GM18520 (cell line): ENCODE data around the gene RCBTB1.
"Not testable (repeated sequence)": the region's sequence is repeated elsewhere in the genome, so short reads cannot be mapped to it uniquely, and the experiment has no call there.

ENCODE experiments used
- ATAC-seq: cut with Tn5 transposase; IDR thresholded peaks from one replicate; pipeline ENCODE4 v1.9.1; 2021; ENCODE audit not compliant: unreplicated experiment

The RCBTB1 gene

GRCh38 chr13:49606747-49607648, 21.6 kb upstream of the RCBTB1 start:
- peak; percentile 85 for ATAC-seq

- no peak for ATAC-seq
These were observed 19.2 kb upstream of the RCBTB1 start for GRCh38 chr13:49604570-49604969.

- ATAC-seq: not testable (repeated sequence)
These were observed 17.3 kb upstream of the RCBTB1 start for GRCh38 chr13:49602615-49603014.

GRCh38 chr13:49602005-49602404, 16.6 kb upstream of the RCBTB1 start:
- ATAC-seq: no peak

GRCh38 chr13:49597043-49597641, 11.8 kb upstream of the RCBTB1 start:
- ATAC-seq: no peak

GRCh38 chr13:49596221-49596620, 10.9 kb upstream of the RCBTB1 start:
- no peak for ATAC-seq

GRCh38 chr13:49594576-49594975, 9.2 kb upstream of the RCBTB1 start:
- ATAC-seq: no peak

GRCh38 chr13:49593876-49594275, 8.5 kb upstream of the RCBTB1 start:
- ATAC-seq: not testable (repeated sequence)

GRCh38 chr13:49590714-49591113, 5.4 kb upstream of the RCBTB1 start:
- ATAC-seq: not testable (repeated sequence)

GRCh38 chr13:49587311-49587847, 2.0 kb upstream of the RCBTB1 start:
- ATAC-seq: no peak

GRCh38 chr13:49586717-49587116, 1.4 kb upstream of the RCBTB1 start:
- no peak for ATAC-seq

GRCh38 chr13:49584771-49585182, 581 bp downstream of the RCBTB1 start:
- ATAC-seq: peak; percentile 10

- ATAC-seq: no peak
These were observed 4.2 kb downstream of the RCBTB1 start for GRCh38 chr13:49580980-49581680.

- no peak for ATAC-seq
These were observed 5.9 kb downstream of the RCBTB1 start for GRCh38 chr13:49579501-49579900.

GRCh38 chr13:49571299-49572240, 13.8 kb downstream of the RCBTB1 start:
- no peak for ATAC-seq

GRCh38 chr13:49569993-49570689, 15.2 kb downstream of the RCBTB1 start:
- peak; percentile 59 for ATAC-seq

- no peak for ATAC-seq
These were observed 17.9 kb downstream of the RCBTB1 start for GRCh38 chr13:49567491-49567890.

- no peak for ATAC-seq
These were observed 18.9 kb downstream of the RCBTB1 start for GRCh38 chr13:49566461-49566860.

- not testable (repeated sequence) for ATAC-seq
These were observed 19.9 kb downstream of the RCBTB1 start for GRCh38 chr13:49565461-49565860.

GRCh38 chr13:49563516-49563915, 21.8 kb downstream of the RCBTB1 start:
- ATAC-seq: no peak
